OCI-LY1 (cell line): ENCODE measurements around the gene FANCD2OS.
"Not testable (repeated sequence)": the region's sequence is repeated elsewhere in the genome, so short reads cannot be mapped to it uniquely, and the experiment has no call there.

ENCODE experiments used
- H2AFZ ChIP-seq: fragments of 200-600 bp; sonication (generic), shearing (Covaris generic); 2 replicates; pipeline ENCODE4 v1.6.0; 2014; ENCODE audit warnings: antibody characterized with exemption, mild to moderate bottlenecking, low read length
- H3F3A ChIP-seq: fragments of 200-600 bp; sonication (generic), shearing (Covaris generic); 2 replicates; pipeline ENCODE4 v1.6.0; 2014; ENCODE audit warnings: mild to moderate bottlenecking, antibody characterized with exemption, low read length, moderate library complexity; ENCODE audit not compliant: insufficient read depth
- H3K27ac ChIP-seq: fragments of 200-600 bp; sonication (generic); 2 replicates; pipeline ENCODE4 v1.5.1; 2014; ENCODE audit warnings: low read length, mixed run types, mild to moderate bottlenecking, low read depth; ENCODE audit not compliant: poor library complexity, severe bottlenecking
- H3K27me3 ChIP-seq: fragments of 200-600 bp; sonication (generic); 2 replicates; pipeline ENCODE4 v1.6.0; 2014; ENCODE audit warnings: antibody characterized with exemption, mild to moderate bottlenecking, low read length, moderate library complexity; ENCODE audit not compliant: insufficient read depth
- H3K36me3 ChIP-seq: fragments of 200-600 bp; sonication (generic); 2 replicates; pipeline ENCODE4 v1.6.1; 2014; ENCODE audit warnings: mild to moderate bottlenecking, antibody characterized with exemption, low read length, moderate library complexity, mixed read lengths; ENCODE audit not compliant: insufficient read depth
- H3K4me1 ChIP-seq: fragments of 200-600 bp; sonication (generic); 2 replicates; pipeline ENCODE4 v1.5.1; 2014; ENCODE audit warnings: mild to moderate bottlenecking, low read length, moderate library complexity; ENCODE audit not compliant: insufficient read depth, severe bottlenecking
- H3K4me2 ChIP-seq: fragments of 200-600 bp; sonication (generic), shearing (Covaris generic); 2 replicates; pipeline ENCODE4 v1.6.1; 2014; ENCODE audit warnings: low read length
- H3K4me3 ChIP-seq: fragments of 200-600 bp; sonication (generic); 2 replicates; pipeline ENCODE4 v1.5.1; 2014; ENCODE audit warnings: low read length, low read depth, mild to moderate bottlenecking, mixed read lengths; ENCODE audit not compliant: poor library complexity, severe bottlenecking
- H3K79me2 ChIP-seq: fragments of 200-600 bp; shearing (Covaris generic); 2 replicates; pipeline ENCODE4 v1.6.1; 2016; ENCODE audit warnings: mixed run types, low read length, mixed read lengths; ENCODE audit not compliant: insufficient read depth
- H3K9ac ChIP-seq: fragments of 200-600 bp; sonication (generic), shearing (Covaris generic); 2 replicates; pipeline ENCODE4 v1.6.1; 2014; ENCODE audit warnings: mild to moderate bottlenecking, low read length, mixed read lengths
- H3K9me2 ChIP-seq: fragments of 200-600 bp; sonication (generic), shearing (Covaris generic); 2 replicates; pipeline ENCODE4 v1.6.1; 2014; ENCODE audit warnings: low read depth, mild to moderate bottlenecking, low read length, mixed read lengths
- H3K9me3 ChIP-seq: fragments of 200-600 bp; shearing (Covaris generic); 2 replicates; pipeline ENCODE4 v1.6.1; 2014; ENCODE audit warnings: low read length, mixed read lengths
- H4K20me1 ChIP-seq: fragments of 200-600 bp; sonication (generic), shearing (Covaris generic); 2 replicates; pipeline ENCODE4 v1.6.0; 2016; ENCODE audit warnings: mild to moderate bottlenecking, low read length; ENCODE audit not compliant: insufficient read depth
- CTCF ChIP-seq: fragments of 200-600 bp; sonication (generic), shearing (Covaris generic); IDR thresholded peaks from 2 replicates; pipeline ENCODE4 v1.5.1; 2017; ENCODE audit warnings: mild to moderate bottlenecking, antibody characterized with exemption, low read length, moderate library complexity, mixed read lengths
- EZH2 ChIP-seq: fragments of 200-600 bp; sonication (generic), shearing (Covaris generic); IDR thresholded peaks from 2 replicates; pipeline ENCODE4 v1.8.0; 2017; ENCODE audit warnings: borderline replicate concordance, mixed run types, mild to moderate bottlenecking, antibody characterized with exemption, low read length, moderate library complexity, mixed read lengths

The FANCD2OS gene

GRCh38 chr3:10081871-10082270 is 26.2 kb downstream of the FANCD2OS start:
- Histone ChIP-seq H3K27me3 (no peaks in the 10 kb centered on the region), H3K27ac (no peak overlapping the region), H3K4me2 (no peak overlapping the region), H3K9me2 (no peaks in the 10 kb centered on the region), H3K4me1 (no peaks in the 10 kb centered on the region), H3K79me2 (no peaks in the 10 kb centered on the region), H3F3A (no peaks in the 10 kb centered on the region), H3K9me3 (no peaks in the 10 kb centered on the region), H3K4me3 (no peak overlapping the region), H3K36me3 (peaks cover 86% of the 10 kb centered on the region), H3K9ac (no peak overlapping the region), H4K20me1 (no peaks in the 10 kb centered on the region), H2AFZ (no peak overlapping the region)
- TF ChIP-seq CTCF (no peak), EZH2 (no peak)

DNA sequence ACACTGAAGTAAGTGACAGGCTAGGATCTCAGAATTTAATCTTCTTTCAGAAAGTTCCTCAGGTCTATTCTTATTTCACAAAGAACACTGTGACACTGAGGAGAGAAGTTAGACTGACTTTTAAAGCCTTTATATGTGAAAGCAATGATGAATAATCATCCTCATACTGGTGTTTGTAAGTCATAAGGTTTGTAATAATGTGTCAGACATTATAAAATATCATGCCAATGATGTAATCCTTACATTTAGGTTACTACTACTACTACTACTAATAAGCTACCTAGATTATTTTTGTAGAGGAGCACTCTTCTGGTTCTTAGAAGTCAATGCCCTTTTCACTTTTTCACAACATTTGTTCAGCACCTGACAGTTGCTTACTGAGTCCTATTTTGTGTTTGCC is 33.4 kb downstream of the FANCD2OS start:
- Histone ChIP-seq H3K9me3 (no peaks in the 10 kb centered on the region), H3K9me2 (no peaks in the 10 kb centered on the region), H3K4me2 (no peak overlapping the region), H2AFZ (no peak overlapping the region), H3K9ac (no peak overlapping the region), H3K27me3 (no peaks in the 10 kb centered on the region), H3K4me1 (no peaks in the 10 kb centered on the region), H4K20me1 (no peaks in the 10 kb centered on the region), H3F3A (no peaks in the 10 kb centered on the region), H3K79me2 (no peaks in the 10 kb centered on the region), H3K27ac (no peak overlapping the region), H3K36me3 (peaks cover 52% of the 10 kb centered on the region), H3K4me3 (no peak overlapping the region)
- TF ChIP-seq EZH2 (no peak), CTCF (no peak)

GRCh38 chr3:10070077-10070476 is 38.0 kb downstream of the FANCD2OS start:
- H3K27me3 ChIP-seq, H3K27ac ChIP-seq, H3K9ac ChIP-seq, H4K20me1 ChIP-seq, H3K4me1 ChIP-seq, H3K4me2 ChIP-seq, H2AFZ ChIP-seq, H3F3A ChIP-seq, H3K4me3 ChIP-seq, H3K79me2 ChIP-seq, H3K9me3 ChIP-seq, H3K9me2 ChIP-seq: not testable (repeated sequence)
- H3K36me3 ChIP-seq = peaks cover 52% of the 10 kb centered on the region

- Histone ChIP-seq H3K4me3 (no peak overlapping the region), H4K20me1 (no peaks in the 10 kb centered on the region), H3K9me3 (no peaks in the 10 kb centered on the region), H3K9ac (no peak overlapping the region), H3K4me2 (no peak overlapping the region), H3K79me2 (no peaks in the 10 kb centered on the region), H3K9me2 (no peaks in the 10 kb centered on the region), H2AFZ (no peak overlapping the region), H3K4me1 (no peaks in the 10 kb centered on the region), H3F3A (no peaks in the 10 kb centered on the region), H3K36me3 (peaks cover 39% of the 10 kb centered on the region), H3K27me3 (no peaks in the 10 kb centered on the region), H3K27ac (no peak overlapping the region)
- no peak for TF ChIP-seq EZH2
- TF ChIP-seq CTCF = no peak
These were observed 53.0 kb downstream of the FANCD2OS start for GRCh38 chr3:10055097-10055496.
